HG03139 (cell line): ENCODE data around the gene ATP8A1.
"Not testable (repeated sequence)": the region's sequence is repeated elsewhere in the genome, so short reads cannot be mapped to it uniquely, and the experiment has no call there.

Source experiments
- ATAC-seq: cut with Tn5 transposase; IDR thresholded peaks from one replicate; pipeline ENCODE4 v1.9.1; 2021; ENCODE audit not compliant: unreplicated experiment

ATP8A1 gene

GRCh38 chr4:42377497-42377896, 279.4 kb downstream of the ATP8A1 start:
- no peak for ATAC-seq

- not testable (repeated sequence) for ATAC-seq
Observed at GRCh38 chr4:42372303-42372702, 284.6 kb downstream of the ATP8A1 start.

GRCh38 chr4:42371305-42372252, 285.3 kb downstream of the ATP8A1 start:
- no peak for ATAC-seq

GRCh38 chr4:42369489-42369888, 287.4 kb downstream of the ATP8A1 start:
- ATAC-seq: no peak

GRCh38 chr4:42366959-42367358, 289.9 kb downstream of the ATP8A1 start:
- ATAC-seq: no peak

GRCh38 chr4:42364266-42365053, 292.4 kb downstream of the ATP8A1 start:
- no peak for ATAC-seq

- no peak for ATAC-seq
Observed at GRCh38 chr4:42363614-42364013, 293.3 kb downstream of the ATP8A1 start.

GRCh38 chr4:42362591-42362990, 294.3 kb downstream of the ATP8A1 start:
- ATAC-seq: no peak

- ATAC-seq: no peak
Observed at GRCh38 chr4:42361456-42361855, 295.4 kb downstream of the ATP8A1 start.

GRCh38 chr4:42360256-42360669, 296.6 kb downstream of the ATP8A1 start:
- ATAC-seq: no peak

GRCh38 chr4:42359711-42360110, 297.2 kb downstream of the ATP8A1 start:
- ATAC-seq: no peak
